A673 (cell line): Measurements from ENCODE around the gene ADAP2. TPM values are rescaled to one million over a fixed set of nuclear protein-coding genes. Genes with fewer than 3 reads are reported as not detected.
"Not testable (repeated sequence)": the region's sequence is repeated elsewhere in the genome, so short reads cannot be mapped to it uniquely, and the experiment has no call there.

ENCODE experiments used
- BruUV-seq: library from RNA; stranded (reverse); fragments of 400-500 nt; replicated peaks from 2 replicates; lab custom pipeline; 2021; lab: Mats Ljungman, UMichigan
- CTCF ChIA-PET: fragments of 300-600 bp; sonication (Branson Sonifier 250); formaldehyde crosslinking; loops from one replicate; lab custom pipeline; 2022; ENCODE audit warnings: antibody characterized with exemption; lab: Charles Lee
- POLR2A ChIA-PET: fragments of 300-600 bp; sonication (Branson Sonifier 250); formaldehyde crosslinking; loops from one replicate; lab custom pipeline; 2022; ENCODE audit warnings: antibody characterized with exemption; ENCODE audit not compliant: low non-redundant PET; lab: Charles Lee
- DNase-seq: peaks from one replicate; pipeline ENCODE4 v3.0.0-alpha.2; 2015; ENCODE audit warnings: low spot score
- H3K27ac ChIP-seq: fragments of 200-600 bp; sonication (generic); 2 replicates; pipeline ENCODE4 v1.5.1; 2016; ENCODE audit warnings: mixed run types, low read depth, mild to moderate bottlenecking, mixed read lengths, antibody characterized with exemption, low read length; ENCODE audit not compliant: poor library complexity, severe bottlenecking
- H3K27me3 ChIP-seq: fragments of 200-600 bp; sonication (generic); replicated peaks from 2 replicates; pipeline ENCODE4 v1.6.1; 2017; ENCODE audit warnings: mixed run types, low read depth, mild to moderate bottlenecking, mixed read lengths, antibody characterized with exemption, low read length; ENCODE audit not compliant: insufficient read depth, poor library complexity
- H3K36me3 ChIP-seq: fragments of 200-600 bp; sonication (generic); 2 replicates; pipeline ENCODE4 v1.6.1; 2016; ENCODE audit warnings: mixed run types, mild to moderate bottlenecking, mixed read lengths, antibody characterized with exemption, low read length; ENCODE audit not compliant: insufficient read depth, poor library complexity, severe bottlenecking
- H3K4me1 ChIP-seq: fragments of 200-600 bp; sonication (generic); 2 replicates; pipeline ENCODE4 v1.6.1; 2017; ENCODE audit warnings: mixed run types, mild to moderate bottlenecking, mixed read lengths, antibody characterized with exemption, low read length; ENCODE audit not compliant: insufficient read depth, poor library complexity, severe bottlenecking
- H3K4me3 ChIP-seq: fragments of 200-600 bp; sonication (generic); 2 replicates; pipeline ENCODE4 v1.5.1; 2016; ENCODE audit warnings: low read depth, mixed run types, mild to moderate bottlenecking, mixed read lengths, low read length; ENCODE audit not compliant: poor library complexity, severe bottlenecking
- H3K9me3 ChIP-seq: fragments of 200-600 bp; sonication (generic); 2 replicates; pipeline ENCODE4 v1.6.1; 2016; ENCODE audit warnings: mixed run types, low read depth, mild to moderate bottlenecking, mixed read lengths, antibody characterized with exemption, low read length; ENCODE audit not compliant: poor library complexity, severe bottlenecking
- EZH2 ChIP-seq: fragments of 200-600 bp; sonication (generic); IDR thresholded peaks from 2 replicates; pipeline ENCODE4 v1.6.1; 2017; ENCODE audit warnings: borderline replicate concordance, low read depth, mild to moderate bottlenecking, mixed read lengths, antibody characterized with exemption, low read length; ENCODE audit not compliant: poor library complexity, severe bottlenecking
- intact Hi-C: fragments of 100-400 bp; cut with micrococcal nuclease; formaldehyde crosslinking; loops from one replicate; pipeline ENCODE4 v1.10.0; 2022; ENCODE audit not compliant: unreplicated experiment
- total RNA-seq: library from RNA; stranded (reverse); gene quantifications from 2 replicates; pipeline ENCODE4 v1.2.3, GENCODE V29; 2021
- TF ChIP-seq, protein P1 (sequence below): fragments of 300-800, 200-600 bp; sonication (generic); conservative IDR thresholded peaks from 2 replicates; pipeline ENCODE4 v1.5.1; 2017; ENCODE audit warnings: low read depth, mild to moderate bottlenecking, antibody characterized with exemption, low read length, moderate library complexity, mixed read lengths

The ADAP2 gene
- total RNA-seq, 1 experiment from 2014 or later, result not detected

DNA sequence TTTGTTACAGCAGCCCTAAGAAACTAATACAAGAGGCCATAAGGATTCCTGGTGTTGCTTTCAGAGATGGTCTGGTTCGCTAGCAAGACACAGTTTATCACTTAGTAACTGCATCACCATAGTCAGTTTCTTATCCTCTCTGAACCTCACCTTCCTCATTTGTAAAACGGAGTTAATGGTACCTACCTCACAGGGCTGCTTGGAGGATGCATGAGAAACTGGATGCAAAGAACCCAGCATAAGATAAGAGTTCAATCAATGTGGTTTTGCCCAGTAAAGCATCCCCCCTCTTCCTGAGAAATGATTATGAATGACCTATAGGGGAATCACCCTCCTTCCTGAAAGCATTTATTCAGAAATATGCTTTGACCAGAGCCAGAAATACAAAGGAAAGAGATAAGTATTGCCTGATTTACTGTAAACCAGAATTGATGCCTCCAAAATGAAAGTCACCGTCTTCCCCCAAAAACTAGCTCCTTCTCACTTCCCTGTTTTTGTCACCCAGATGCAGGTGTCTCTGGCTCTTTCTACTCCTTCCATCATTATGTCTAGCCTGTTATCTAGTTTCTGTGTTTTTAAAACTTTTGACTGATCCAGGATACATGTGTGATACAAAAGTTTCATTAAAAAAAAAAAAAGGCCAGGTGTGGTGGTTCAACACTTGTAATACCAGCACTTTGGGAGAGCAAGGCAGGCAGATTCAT lies 12.9 kb upstream of the ADAP2 start:
- Histone ChIP-seq H3K9me3 (no peaks in the 10 kb centered on the region), H3K27me3 (no peaks in the 10 kb centered on the region), H3K4me3 (no peak overlapping the region), H3K27ac (no peak overlapping the region), H3K4me1 (no peaks in the 10 kb centered on the region), H3K36me3 (no peaks in the 10 kb centered on the region)
- ChIA-PET CTCF (no interaction called here), POLR2A (no interaction called here)
- DNase-seq, result no peak
- no TSS peak for BruUV-seq
- intact Hi-C loops, result no loop called here
- TF ChIP-seq, protein P1, sequence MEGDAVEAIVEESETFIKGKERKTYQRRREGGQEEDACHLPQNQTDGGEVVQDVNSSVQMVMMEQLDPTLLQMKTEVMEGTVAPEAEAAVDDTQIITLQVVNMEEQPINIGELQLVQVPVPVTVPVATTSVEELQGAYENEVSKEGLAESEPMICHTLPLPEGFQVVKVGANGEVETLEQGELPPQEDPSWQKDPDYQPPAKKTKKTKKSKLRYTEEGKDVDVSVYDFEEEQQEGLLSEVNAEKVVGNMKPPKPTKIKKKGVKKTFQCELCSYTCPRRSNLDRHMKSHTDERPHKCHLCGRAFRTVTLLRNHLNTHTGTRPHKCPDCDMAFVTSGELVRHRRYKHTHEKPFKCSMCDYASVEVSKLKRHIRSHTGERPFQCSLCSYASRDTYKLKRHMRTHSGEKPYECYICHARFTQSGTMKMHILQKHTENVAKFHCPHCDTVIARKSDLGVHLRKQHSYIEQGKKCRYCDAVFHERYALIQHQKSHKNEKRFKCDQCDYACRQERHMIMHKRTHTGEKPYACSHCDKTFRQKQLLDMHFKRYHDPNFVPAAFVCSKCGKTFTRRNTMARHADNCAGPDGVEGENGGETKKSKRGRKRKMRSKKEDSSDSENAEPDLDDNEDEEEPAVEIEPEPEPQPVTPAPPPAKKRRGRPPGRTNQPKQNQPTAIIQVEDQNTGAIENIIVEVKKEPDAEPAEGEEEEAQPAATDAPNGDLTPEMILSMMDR, result no peak
- no peak for TF ChIP-seq EZH2

DNA sequence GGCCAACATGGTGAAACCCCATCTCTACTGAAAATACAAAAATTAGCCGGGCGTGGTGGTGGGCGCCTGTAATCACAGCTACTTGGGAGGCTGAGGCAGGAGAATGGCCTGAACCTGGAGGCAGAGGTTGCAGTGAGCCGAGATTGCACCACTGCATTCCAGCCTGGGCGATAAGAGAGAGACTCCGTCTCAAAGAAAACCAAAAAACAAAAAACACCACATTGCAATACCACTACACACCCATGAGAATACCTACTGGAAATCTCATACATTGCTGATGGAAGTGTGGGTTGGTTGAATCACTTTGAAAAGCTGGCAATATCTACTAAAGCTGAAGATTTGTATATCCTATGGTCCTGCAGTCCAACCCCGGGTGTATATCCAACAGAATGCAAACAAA lies 11.6 kb upstream of the ADAP2 start:
- H3K36me3 ChIP-seq, H3K9me3 ChIP-seq, H3K4me1 ChIP-seq, POLR2A ChIA-PET, BruUV-seq, H3K4me3 ChIP-seq, H3K27ac ChIP-seq, CTCF ChIA-PET, H3K27me3 ChIP-seq, intact Hi-C loops, DNase-seq: not testable (repeated sequence)

DNA sequence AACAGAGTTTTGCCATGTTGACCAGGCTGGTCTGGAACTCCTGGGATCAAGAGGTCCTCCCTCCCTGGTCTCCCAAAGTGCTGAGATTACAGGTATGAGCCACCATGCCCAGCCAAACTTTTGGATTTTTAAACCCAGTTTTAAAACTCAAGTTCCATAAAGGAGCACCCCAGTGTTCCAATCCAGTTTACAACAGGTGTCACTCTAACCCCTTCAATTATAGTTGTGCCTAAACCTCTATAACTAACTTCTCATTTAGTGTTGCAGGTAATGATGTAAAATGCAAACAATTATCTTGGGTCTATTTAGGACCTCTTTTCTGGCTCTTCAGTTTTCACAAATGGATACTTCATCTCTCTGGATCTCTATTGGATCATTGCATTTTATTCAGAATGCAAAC lies 7.8 kb upstream of the ADAP2 start:
- H3K27me3 ChIP-seq, result no peaks in the 10 kb centered on the region
- H3K9me3 ChIP-seq, result no peaks in the 10 kb centered on the region
- H3K27ac ChIP-seq, result no peak overlapping the region
- no peak overlapping the region for H3K4me3 ChIP-seq
- CTCF ChIA-PET, result no interaction called here
- DNase-seq, result no peak
- intact Hi-C loops, result no loop called here
- POLR2A ChIA-PET, result no interaction called here
- H3K4me1 ChIP-seq, result no peaks in the 10 kb centered on the region
- no peak for TF ChIP-seq EZH2
- TF ChIP-seq, protein P1, result no peak
- H3K36me3 ChIP-seq, result no peaks in the 10 kb centered on the region
- no TSS peak for BruUV-seq
